ENCODE results near the gene DNAI1.
"Not testable (repeated sequence)": the region's sequence is repeated elsewhere in the genome, so short reads cannot be mapped to it uniquely, and the experiment has no call there.

GRCh38 chr9:34438465-34438864 lies 20.1 kb upstream of the DNAI1 start:
- TF ChIP-seq CTCF (optimal IDR thresholded peaks at IDR 0.05 in 1 of 3, IDR thresholded peaks at IDR 0.05 in 1 of 3, conservative IDR thresholded peaks at IDR 0.05 in 1 of 3; ENCODE audit: extremely low read depth in 1 of 3, insufficient read depth in 2 of 3, low read length in 3 of 3); EZH2 (IDR thresholded peaks at IDR 0.05; ENCODE audit: low read length): not testable (repeated sequence)
